Neural crest cell (in vitro differentiated cells): ENCODE results near the gene CCDC142. TPM values are rescaled to one million over a fixed set of nuclear protein-coding genes. Genes with fewer than 3 reads are reported as not detected.

ENCODE experiments used
- DNase-seq: peaks from one replicate; pipeline ENCODE4 v3.0.0; 2021; ENCODE audit warnings: low read depth, mixed read lengths, low spot score
- H3K27ac Mint-ChIP-seq: one replicate; pipeline ENCODE4 v1.8.0; 2021; ENCODE audit warnings: mild to moderate bottlenecking, mixed read lengths; ENCODE audit not compliant: unreplicated experiment
- H3K27me3 Mint-ChIP-seq: 2 replicates; pipeline ENCODE4 v1.8.0; 2021; ENCODE audit warnings: low read depth, mild to moderate bottlenecking, mixed read lengths
- H3K36me3 Mint-ChIP-seq: 2 replicates; pipeline ENCODE4 v1.8.0; 2021; ENCODE audit warnings: low read depth, mild to moderate bottlenecking, mixed read lengths
- H3K4me1 Mint-ChIP-seq: 2 replicates; pipeline ENCODE4 v1.8.0; 2021; ENCODE audit warnings: mixed read lengths
- H3K4me3 Mint-ChIP-seq: one replicate; pipeline ENCODE4 v1.8.0; 2021; ENCODE audit warnings: mild to moderate bottlenecking, mixed read lengths
- H3K9me3 Mint-ChIP-seq: 2 replicates; pipeline ENCODE4 v1.8.0; 2021; ENCODE audit warnings: mixed read lengths
- total RNA-seq: library from RNA; stranded (reverse); gene quantifications from 2 replicates; pipeline ENCODE4 v1.2.1, GENCODE V29; 2021
- TF ChIP-seq, protein P1 (sequence below): fragments of 200-600 bp; sonication (generic); conservative IDR thresholded peaks from 2 replicates; pipeline ENCODE4 v1.5.0; 2021; ENCODE audit warnings: antibody characterized with exemption, mild to moderate bottlenecking

CCDC142 gene
- total RNA-seq, 1 donor from 2014 or later = 35.0 TPM

DNA sequence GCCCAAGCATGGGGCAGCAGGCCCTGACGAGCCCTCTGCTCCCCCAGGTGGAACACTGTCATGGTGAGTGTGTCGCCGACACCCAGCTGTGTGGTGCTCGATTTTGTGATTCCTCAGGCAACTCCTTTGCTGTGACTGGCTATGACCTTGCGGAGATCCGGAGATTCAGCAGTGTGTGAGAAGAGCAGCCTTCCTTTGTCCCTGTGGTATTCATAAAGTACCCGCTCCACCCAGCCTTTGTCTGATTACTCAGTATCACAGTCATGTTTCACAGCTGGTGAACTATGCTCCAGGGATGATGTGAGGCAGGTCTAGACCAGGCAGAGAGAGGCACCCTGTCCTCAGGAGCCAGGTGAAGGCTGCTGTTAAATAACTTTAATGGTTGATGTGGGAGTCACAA, 57.3 kb downstream of the CCDC142 start:
- no peak for DNase-seq
- Mint-ChIP-seq H3K36me3 (peaks cover 2% of the 10 kb centered on the region), H3K4me1 (peaks cover 23% of the 10 kb centered on the region), H3K27me3 (peaks cover 3% of the 10 kb centered on the region), H3K27ac (no peak overlapping the region), H3K4me3 (peak overlapping the region; percentile 62), H3K9me3 (no peaks in the 10 kb centered on the region)
- TF ChIP-seq, protein P1, sequence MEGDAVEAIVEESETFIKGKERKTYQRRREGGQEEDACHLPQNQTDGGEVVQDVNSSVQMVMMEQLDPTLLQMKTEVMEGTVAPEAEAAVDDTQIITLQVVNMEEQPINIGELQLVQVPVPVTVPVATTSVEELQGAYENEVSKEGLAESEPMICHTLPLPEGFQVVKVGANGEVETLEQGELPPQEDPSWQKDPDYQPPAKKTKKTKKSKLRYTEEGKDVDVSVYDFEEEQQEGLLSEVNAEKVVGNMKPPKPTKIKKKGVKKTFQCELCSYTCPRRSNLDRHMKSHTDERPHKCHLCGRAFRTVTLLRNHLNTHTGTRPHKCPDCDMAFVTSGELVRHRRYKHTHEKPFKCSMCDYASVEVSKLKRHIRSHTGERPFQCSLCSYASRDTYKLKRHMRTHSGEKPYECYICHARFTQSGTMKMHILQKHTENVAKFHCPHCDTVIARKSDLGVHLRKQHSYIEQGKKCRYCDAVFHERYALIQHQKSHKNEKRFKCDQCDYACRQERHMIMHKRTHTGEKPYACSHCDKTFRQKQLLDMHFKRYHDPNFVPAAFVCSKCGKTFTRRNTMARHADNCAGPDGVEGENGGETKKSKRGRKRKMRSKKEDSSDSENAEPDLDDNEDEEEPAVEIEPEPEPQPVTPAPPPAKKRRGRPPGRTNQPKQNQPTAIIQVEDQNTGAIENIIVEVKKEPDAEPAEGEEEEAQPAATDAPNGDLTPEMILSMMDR = no peak

DNA sequence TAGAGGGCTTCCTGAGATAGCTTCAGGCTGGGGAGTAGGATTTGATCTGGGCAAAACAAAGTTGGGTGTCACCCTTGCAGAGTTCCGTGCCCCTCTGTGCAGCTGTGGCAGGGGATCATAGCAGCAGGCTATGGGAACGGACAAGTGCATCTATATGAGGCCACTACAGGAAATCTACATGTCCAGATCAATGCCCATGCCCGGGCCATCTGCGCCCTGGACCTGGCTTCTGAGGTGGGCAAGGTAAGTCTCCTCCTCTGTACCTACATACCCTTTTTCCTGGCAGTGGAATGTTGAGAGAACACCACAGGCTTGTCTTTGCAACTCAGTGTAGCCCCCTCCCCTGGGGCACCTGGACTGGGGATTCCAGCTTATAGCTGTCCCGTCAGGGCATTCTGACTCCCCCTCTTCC, 57.8 kb downstream of the CCDC142 start:
- H3K27me3 Mint-ChIP-seq = peaks cover 3% of the 10 kb centered on the region
- H3K4me1 Mint-ChIP-seq = peaks cover 23% of the 10 kb centered on the region
- peak overlapping the region; percentile 62 for H3K4me3 Mint-ChIP-seq
- no peak overlapping the region for H3K27ac Mint-ChIP-seq
- DNase-seq = no peak
- H3K9me3 Mint-ChIP-seq = no peaks in the 10 kb centered on the region
- peaks cover 2% of the 10 kb centered on the region for H3K36me3 Mint-ChIP-seq
- TF ChIP-seq, protein P1 = no peak

- peak overlapping the region; percentile 97 for H3K4me3 Mint-ChIP-seq
- H3K4me1 Mint-ChIP-seq = peaks cover 23% of the 10 kb centered on the region
- no peaks in the 10 kb centered on the region for H3K9me3 Mint-ChIP-seq
- peaks cover 2% of the 10 kb centered on the region for H3K36me3 Mint-ChIP-seq
- H3K27me3 Mint-ChIP-seq = peaks cover 3% of the 10 kb centered on the region
- TF ChIP-seq, protein P1 = no peak
- DNase-seq = no peak
- peak overlapping the region; percentile 47 for H3K27ac Mint-ChIP-seq
Measured at GRCh38 chr2:74424139-74424992, 58.4 kb downstream of the CCDC142 start.

Other genes with a start within 250 kb of the CCDC142 start
- gene SLC4A5, start 139.6 kb downstream of the CCDC142 start, total RNA-seq = 1.3 and 3.0 TPM in 2 replicates
- gene DCTN1, start 102.7 kb downstream of the CCDC142 start, total RNA-seq = 198 and 202 TPM in 2 replicates
- gene C2orf81, start 61.4 kb downstream of the CCDC142 start, total RNA-seq = 7.3 and 7.9 TPM in 2 replicates
- gene WDR54, start 61.3 kb downstream of the CCDC142 start, total RNA-seq = 56.9 and 57.8 TPM in 2 replicates
- gene RTKN, start 41.1 kb downstream of the CCDC142 start, total RNA-seq = 61.2 and 62.0 TPM in 2 replicates
- 31.3 and 33.1 TPM in 2 replicates for gene INO80B, start 27.9 kb downstream of the CCDC142 start, total RNA-seq
- gene WBP1, start 24.6 kb downstream of the CCDC142 start, total RNA-seq = 86.7 and 89.7 TPM in 2 replicates
- gene MOGS, start 17.6 kb downstream of the CCDC142 start, total RNA-seq = 53.7 and 56.1 TPM in 2 replicates
- 72.4 and 74.6 TPM in 2 replicates for gene MRPL53, start 10.3 kb downstream of the CCDC142 start, total RNA-seq
- gene TTC31, start 83 bp upstream of the CCDC142 start, total RNA-seq = 29.6 and 31.6 TPM in 2 replicates
- 0.28 TPM in 1 of 2 replicates, not detected in the other for gene LBX2, start 16.6 kb upstream of the CCDC142 start, total RNA-seq
- 25.4 and 30.0 TPM in 2 replicates for gene PCGF1, start 24.7 kb upstream of the CCDC142 start, total RNA-seq
- not detected in 2 replicates for gene TLX2, start 31.5 kb upstream of the CCDC142 start, total RNA-seq
- gene DQX1, start 43.2 kb upstream of the CCDC142 start, total RNA-seq = 0.49 and 0.77 TPM in 2 replicates
- gene AUP1, start 46.7 kb upstream of the CCDC142 start, total RNA-seq = 110 and 113 TPM in 2 replicates
- gene HTRA2, start 46.9 kb upstream of the CCDC142 start, total RNA-seq = 44.7 and 45.4 TPM in 2 replicates
- 28.3 and 30.2 TPM in 2 replicates for gene LOXL3, start 70.9 kb upstream of the CCDC142 start, total RNA-seq
- gene DOK1, start 71.7 kb upstream of the CCDC142 start, total RNA-seq = 22.4 TPM in 2 replicates
- 0.45 and 0.77 TPM in 2 replicates for gene M1AP, start 165.3 kb upstream of the CCDC142 start, total RNA-seq
- 11.0 and 12.4 TPM in 2 replicates for gene SEMA4F, start 171.2 kb upstream of the CCDC142 start, total RNA-seq